Stimulated activated CD4-positive, alpha-beta T cell treated with anti-CD3 and anti-CD28 coated beads, Interleukin-4, amount 100 ng/mL, for 24 hours (primary cell): Measurements from ENCODE around the gene CD72.
"Not testable (repeated sequence)": the region's sequence is repeated elsewhere in the genome, so short reads cannot be mapped to it uniquely, and the experiment has no call there.

Experiments used
- DNase-seq: peaks from one replicate; pipeline ENCODE4 v3.0.0-alpha.2; 2020

The CD72 gene

DNA sequence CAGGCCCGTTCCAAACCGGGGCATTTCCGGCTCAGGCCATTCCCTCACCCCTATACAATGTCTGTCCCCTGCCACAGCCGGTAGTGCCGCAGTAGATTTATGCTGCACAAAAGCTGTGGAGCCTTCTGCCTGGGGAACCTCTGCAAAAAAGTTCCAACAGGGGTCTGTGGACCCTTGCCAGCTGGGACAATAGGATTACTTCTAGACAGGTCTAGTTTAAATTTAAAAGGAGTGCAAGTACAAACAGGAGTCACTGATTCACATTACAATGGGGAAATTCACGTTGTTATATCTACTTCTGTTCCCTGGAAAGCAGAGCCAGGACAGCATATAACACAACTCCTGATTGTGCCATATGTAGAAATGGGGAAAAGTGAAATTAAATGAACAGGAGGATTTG lies 34.7 kb downstream of the CD72 start:
- not testable (repeated sequence) for DNase-seq

DNA sequence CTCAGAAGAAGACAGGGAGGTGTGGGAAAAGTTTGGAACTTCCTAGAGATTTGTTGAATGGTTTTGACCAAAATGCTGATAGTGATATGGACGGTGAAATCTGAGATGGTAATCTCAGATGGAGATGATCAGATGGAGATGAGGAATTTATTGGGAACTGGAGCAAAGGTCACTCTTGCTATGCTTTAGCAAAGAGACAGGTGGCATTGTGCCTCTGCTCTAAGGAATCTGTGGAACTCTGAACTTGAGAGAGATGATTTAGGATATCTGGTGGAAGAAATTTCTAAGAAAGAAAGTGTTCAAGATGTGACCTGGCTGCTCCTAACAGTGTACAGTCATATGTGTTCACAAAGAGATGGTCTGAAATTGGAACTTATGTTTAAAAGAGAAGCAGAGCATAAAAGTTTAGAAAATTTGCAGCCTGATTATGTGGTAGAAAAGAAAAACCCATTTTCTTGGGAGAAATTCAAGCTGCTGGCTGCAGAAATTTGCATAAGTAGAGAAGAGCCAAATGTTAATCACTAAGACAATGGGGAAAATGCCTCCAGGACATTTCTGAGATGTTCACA lies 38.5 kb downstream of the CD72 start:
- not testable (repeated sequence) for DNase-seq

DNA sequence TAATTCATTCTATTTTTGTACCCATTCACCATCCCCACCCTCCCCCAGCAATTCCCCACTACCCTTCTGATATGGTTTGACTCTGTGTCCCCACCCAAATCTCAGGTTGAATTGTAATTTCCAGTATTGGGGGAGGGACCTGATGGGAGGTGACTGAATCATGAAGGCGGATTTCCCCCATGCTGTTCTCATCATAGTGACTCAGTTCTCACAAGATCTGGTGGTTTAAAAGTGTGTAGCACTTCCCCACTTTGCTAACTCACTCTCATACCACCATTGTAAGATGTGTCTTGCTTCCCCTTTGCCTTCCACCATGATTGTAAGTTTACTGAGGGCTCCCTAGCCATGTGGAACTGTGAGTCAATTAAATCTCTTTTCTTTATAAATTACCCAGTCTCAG lies 39.1 kb downstream of the CD72 start:
- peak; percentile 52 for DNase-seq

DNA sequence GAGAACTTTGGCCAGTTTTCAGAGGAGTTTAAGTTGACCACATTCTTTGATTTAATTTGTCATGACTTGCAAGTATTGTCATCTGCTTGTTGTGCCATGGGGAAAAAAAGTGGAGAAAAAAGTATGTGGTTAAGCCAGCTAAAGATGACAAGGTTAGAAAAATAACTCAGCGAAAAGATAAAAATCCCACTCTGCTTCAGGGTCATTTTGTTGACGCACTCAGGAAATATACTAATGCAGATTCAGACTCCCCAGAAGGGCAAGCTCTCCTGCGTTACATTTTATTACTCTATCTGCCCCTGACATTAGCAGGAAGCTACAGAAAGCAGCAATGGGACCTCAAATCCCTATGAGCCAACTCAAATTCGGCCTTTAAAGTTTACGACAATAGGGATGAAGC lies 40.7 kb downstream of the CD72 start:
- DNase-seq, result no peak

DNA sequence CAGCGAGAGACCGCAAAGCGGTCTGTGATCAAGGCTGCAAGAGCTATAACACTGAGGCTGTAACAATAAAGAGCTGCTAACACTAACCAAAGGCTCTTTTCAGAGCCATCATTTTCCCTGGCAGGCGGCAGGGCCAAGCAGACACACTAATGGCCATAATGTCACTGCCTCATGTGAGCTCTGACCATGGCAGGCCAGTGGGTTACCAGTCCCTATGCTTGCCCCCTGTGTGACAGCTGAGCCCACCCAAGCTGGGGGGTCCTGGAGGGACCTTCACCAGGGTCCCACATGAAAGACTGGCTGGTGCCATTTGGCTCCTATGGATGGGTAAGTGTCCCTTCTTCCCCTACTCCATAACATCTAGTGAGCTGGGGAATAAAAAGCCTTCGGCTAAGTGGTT lies 42.7 kb downstream of the CD72 start:
- no peak for DNase-seq

DNA sequence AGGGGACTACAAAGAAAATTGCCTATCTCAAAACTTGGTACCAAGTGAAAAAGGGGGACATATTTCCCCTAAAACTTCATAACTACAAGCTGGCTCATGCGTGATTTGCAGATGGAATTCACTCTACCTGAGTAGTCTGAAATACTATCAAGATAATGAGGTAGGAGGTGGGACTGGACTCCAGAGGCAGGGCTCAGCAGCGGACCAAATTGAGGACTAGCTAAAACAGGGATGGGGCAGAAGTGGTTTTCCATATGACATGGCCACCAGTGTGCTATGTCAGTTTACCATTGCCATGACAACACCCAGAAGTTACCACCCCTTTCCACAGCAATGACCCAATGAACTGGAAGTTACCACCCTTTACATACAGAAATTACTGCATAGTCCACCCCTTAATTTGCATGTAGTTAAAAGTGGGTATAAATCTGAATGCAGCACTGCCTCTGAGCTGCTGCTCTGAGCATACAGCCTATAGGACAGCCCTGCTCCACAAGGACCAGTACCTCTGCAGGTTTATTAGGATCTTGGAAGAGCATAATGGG lies 43.6 kb downstream of the CD72 start:
- no peak for DNase-seq

DNA sequence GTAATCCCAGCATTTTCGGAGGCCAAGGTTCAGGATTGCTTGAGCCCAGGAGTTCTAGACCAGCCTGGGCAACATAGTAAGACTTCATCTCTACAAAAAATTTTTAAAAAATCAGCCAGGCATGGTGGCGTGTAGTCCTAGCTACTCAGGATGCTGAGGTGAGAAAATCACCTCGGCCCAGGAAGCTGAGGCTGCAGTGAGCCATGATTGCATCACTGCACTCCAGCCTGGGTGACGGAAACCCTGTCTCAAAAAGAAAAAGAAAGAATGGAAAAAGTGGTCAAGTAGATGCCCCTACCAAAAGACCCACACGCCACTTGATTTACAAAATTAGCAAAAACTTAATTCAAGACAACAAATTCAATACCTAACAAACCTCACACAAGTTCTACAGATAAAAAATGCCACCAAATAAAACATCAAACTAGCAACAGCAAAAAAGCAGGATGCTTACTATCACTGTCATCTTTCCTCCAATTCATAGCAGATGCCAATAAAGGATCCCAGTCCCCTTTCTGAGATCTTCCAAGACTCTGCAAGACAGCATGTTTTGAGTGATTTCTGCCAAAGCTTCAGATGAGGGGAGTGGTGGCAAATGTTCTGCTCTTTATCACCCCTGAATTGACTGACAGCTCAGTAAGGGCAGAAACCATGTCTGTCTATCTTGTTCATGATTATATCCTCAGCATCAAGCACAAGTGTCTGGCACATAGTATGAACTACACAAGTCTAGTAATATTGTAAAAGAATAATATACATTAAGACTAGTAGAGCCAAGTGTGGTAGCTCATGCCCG lies 47.3 kb downstream of the CD72 start:
- peak; percentile 41 for DNase-seq

DNA sequence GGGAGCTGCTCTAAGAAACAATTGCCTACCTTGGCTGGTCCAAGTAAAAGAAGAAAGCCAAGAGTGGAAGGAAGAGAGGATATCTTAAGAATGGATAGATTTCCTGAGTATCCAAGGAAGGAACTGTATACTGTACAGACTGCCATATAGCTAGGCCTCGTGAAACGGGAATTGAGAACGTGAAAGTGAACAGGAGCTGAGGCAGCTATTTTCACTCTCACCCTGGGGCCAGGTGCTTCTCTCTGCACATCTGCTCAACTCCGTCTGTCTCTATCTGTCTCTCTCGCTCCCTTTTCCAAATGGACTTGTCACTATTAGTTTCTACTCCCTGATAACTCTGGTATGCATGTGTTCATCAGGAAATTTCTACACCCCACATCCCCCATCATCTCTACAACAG lies 49.0 kb downstream of the CD72 start:
- DNase-seq, result no peak

DNA sequence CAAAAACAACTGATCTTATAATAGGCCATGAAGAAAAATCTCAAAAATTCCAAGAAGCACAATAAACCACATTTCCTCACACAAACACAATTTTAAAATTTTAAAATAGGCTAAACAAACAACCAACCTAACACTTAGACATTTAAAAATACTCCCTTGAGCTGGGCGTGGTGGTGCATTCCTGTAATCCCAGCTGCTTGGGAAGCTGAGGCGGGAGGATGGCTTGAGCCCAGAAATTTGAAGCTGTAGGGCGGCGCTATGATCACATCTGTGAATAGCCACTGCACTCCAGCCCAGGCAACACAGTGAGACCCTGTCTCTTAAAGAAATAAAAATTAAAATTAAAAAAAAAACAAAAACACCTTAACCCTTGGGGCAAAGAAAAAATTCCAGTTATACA lies 50.0 kb downstream of the CD72 start:
- no peak for DNase-seq

DNA sequence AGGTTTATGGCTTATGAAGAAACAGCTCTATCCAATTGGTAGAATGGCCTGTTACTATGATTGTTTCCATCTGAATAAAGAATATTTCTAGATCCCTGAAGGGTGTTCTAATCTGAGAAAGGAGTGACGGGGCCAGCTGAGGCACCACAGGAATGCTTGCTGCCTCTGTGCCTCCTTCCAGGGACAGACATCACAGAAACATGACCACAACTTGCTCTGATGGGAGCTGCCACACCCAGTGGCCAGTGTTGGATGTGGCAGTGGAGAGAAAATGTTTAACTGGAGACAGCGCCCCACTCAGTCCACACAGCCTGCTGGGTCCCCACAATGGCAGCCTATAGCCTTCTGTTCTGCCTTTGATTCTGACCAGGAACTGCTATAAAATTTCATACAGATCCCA lies 51.8 kb downstream of the CD72 start:
- DNase-seq, result no peak

DNA sequence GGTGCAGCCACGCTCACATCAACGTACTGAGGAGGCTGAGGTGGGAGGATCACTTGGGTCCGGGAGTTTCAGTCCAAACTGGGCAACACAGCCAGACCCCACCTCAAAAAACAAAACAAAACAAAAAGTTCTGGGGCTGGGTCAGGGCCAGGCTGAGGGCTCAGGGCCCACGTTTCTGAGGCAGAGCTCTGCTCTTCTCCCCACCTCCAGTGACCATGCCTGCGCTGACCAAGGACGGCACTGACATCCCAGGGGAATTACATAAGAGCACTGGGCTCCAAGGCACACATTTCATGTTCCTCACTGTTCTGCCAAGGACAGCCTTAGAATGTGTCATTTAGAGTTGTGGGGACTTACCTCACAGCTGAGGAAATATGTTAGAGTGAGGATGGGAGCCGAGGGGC lies 53.6 kb downstream of the CD72 start:
- DNase-seq, result no peak

DNA sequence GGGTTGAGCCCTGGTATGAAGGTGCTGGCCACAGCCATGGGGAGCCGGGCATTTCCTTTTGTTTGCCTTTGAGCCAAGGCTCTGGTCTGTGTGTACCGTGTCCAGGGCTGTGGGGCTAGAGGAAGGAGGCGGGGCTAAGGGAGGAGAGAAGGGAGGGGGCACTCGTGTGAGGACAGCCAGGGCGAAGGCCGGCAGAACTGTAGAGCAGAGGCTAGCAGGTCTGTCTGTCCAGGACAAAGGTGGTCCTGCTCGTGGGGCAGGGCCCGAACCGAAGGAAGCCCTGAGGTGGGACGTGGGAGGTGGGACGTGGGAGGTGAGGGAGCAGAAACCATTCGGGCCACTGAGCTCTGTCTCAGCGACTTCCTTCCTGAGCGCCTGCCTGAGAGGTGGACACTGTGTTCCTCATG lies 54.4 kb downstream of the CD72 start:
- no peak for DNase-seq

DNA sequence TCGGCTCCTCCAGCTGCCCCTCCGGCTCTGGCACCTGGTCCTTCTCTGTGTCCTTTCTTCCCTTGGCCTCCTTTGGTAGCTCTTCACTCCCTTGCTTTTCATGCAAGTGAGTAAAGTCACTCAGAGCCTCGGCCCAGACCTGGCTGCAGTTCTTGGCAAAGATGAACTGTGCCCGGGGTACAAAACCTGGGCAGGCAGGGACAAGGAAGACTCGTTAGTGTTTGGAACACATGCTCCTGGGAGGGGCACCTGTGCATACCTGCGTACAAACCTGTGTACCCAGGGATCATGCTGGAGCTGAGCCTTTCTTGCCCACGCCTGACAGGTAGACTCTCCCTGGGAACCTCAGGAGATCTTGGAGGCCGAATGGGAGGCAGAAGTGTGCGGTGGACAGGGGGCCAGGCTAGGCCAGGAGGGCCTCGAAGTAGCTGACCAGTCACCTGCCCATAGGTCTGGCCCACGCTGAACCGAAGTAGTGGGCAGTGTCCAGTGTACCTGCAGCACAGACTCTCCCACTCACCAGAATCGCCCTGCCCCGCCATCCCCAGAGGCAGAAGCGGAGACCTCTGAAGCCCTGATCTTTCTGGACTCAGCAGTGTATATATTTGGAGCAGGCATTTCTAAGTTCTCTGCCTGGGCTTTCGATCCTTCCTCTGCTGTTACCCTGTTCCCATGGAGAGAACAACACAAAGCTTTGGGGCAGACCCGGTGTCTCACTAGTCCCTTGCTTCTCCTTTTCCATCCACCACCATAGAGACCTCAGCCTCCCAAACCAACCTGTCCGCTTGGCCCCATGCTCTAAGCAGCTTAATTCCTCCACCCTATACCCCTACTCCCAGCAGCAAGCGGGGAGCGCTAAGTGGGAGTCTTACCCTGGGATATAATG lies 55.1 kb downstream of the CD72 start:
- DNase-seq, result no peak

DNA sequence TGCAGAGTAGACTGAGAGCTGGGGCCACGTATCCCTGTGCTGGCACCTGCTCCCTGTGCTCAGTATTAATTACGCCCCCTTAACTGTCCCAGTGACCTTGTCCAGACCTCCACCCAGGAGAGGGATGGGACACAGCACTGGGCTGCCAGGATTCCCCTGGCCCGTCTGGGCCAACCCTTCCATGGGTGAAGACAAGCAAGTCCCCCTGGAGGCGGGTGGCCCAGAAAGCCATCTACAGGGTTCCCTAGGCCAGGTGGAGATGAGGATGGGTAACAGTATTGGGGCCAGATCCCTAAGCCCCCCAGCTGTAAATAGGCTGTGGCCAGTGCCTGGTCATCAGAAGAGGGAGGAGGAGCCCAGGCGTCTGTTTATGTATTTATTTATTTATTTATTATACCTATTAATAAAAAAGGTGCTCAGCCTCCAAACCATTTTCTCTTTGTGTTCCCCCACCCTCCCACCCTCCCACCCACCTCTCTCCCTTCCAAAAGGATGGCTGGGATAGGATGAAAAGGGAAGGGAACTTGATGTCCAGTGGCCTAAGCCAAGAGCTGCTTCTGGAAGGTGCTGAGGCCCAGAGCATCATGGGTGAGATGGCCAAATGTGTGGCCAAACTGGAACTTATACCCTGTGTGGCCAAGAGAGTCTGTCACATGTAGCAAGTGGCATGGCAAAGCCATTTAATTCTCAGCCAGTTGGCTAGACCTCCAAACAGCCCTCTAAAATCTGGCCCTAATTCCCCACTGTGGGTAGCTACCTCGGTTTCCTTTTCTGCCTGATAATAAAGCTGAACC lies 56.5 kb downstream of the CD72 start:
- DNase-seq, result no peak

DNA sequence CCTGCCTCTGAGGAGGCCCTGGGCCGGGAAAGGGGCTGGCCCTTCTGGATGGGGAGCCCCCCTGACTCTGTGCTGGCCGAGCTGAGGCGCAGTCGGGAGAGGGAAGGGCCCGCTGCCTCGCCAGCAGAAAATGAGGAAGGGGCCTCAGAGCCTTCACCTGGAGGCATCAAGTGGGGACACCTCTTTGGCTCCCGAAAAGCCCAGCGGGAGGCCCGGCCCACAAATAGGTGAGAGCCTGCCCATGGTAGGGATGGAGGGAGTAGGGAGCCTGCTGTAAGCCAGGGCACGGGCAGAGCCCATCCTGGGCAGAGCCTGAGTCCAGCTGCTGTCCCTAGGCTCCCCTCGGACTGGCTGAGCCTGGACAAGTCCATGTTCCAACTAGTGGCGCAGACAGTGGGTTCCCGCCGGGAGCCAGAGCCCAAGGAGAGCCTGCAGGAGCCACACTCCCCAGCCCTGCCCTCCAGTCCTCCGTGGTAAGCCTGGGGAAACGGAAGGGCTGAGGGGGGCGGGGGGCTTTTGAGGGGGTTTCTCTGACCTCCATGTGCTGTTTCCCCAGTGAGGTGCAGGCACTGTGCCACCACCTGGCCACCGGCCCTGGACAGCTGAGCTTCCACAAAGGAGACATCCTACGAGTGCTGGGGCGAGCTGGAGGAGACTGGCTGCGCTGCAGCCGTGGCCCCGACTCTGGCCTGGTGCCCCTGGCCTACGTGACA lies 57.4 kb downstream of the CD72 start:
- no peak for DNase-seq
